ENCODE data around the gene BACE1-AS. TPM values are rescaled to one million over a fixed set of nuclear protein-coding genes. Genes with fewer than 3 reads are reported as not detected.

The BACE1-AS gene
- total RNA-seq, 1 experiment from 2014 or later: 3.6 TPM

DNA sequence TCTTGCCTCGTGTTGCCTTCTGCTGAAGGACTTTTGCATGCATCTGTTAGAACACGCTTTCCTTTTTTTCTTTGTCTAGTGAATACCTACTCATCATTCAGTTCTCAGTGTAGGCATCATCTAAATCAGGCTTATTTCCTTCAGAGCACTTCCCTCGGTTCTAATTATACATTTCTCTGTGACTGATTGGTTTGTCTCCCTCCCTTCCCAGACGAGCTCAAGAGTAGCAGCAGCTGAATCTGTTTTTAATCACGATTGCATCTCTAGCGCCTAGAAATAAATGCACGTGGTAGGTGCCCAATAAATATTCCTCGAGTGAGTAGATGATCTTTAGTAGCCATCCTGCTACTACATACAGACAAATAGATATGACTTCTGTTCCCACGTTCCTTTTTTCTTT lies 42.8 kb downstream of the BACE1-AS start:
- H3K36me3 ChIP-seq (ENCODE audit: low read depth, low read length): peaks cover 3% of the 10 kb centered on the region; the same call in 1 of the 2 replicates

DNA sequence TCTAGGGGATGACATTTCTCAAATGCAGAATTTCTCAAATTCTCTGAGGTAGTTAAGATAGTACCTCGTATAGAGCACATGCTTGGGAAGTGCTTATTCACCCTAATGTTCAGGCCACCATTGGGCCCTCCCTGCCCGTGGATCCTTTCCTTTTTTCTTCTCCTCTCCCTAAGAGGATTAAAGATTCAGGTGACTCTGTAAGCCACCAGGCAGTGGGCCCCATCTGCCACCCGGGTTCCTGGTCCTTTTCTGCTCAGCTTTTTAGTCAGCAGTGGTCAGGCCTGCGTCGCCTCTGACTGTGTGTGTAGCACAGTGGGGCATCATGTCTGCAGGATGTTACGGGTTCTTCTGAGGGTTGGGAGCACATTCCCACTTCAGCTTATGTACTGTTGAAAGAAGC lies 43.8 kb downstream of the BACE1-AS start:
- Histone ChIP-seq H3K27ac (ENCODE audit: low read length) (no peak overlapping the region), H3F3A (ENCODE audit: low read length, unreplicated experiment) (no peaks in the 10 kb centered on the region), H3K79me2 (ENCODE audit: low read length) (peaks cover 3% of the 10 kb centered on the region; the same call in 1 of the 2 replicates), H3K9ac (ENCODE audit: low read length) (no peak overlapping the region), H2AFZ (ENCODE audit: low read length) (no peak overlapping the region), H3K4me1 (ENCODE audit: insufficient read depth, low read length) (no peaks in the 10 kb centered on the region), H3K9me2 (replicated peaks; ENCODE audit: low read length) (no peaks in the 10 kb centered on the region), H3K9me3 (ENCODE audit: low read length) (no peaks in the 10 kb centered on the region), H3K4me3 (ENCODE audit: low read length) (no peak overlapping the region), H3K27me3 (ENCODE audit: low read length) (no peaks in the 10 kb centered on the region), H3K36me3 (ENCODE audit: low read depth, low read length) (peaks cover 3% of the 10 kb centered on the region; the same call in 1 of the 2 replicates), H3K4me2 (ENCODE audit: low read length) (no peak overlapping the region), H4K20me1 (ENCODE audit: low read length) (no peaks in the 10 kb centered on the region)
- POLR2A ChIA-PET (ENCODE audit: unreplicated experiment): no interaction called here
- intact Hi-C loops (cut with micrococcal nuclease): no loop called here
- ATAC-seq (no peak), DNase-seq (no peak)
- TF ChIP-seq EZH2 (IDR thresholded peaks at IDR 0.05; ENCODE audit: low read length, unreplicated experiment): no peak
- no peak for TF ChIP-seq EZH2phosphoT487 (IDR thresholded peaks at IDR 0.05; ENCODE audit: borderline replicate concordance, low read length)
- TF ChIP-seq, protein P1, sequence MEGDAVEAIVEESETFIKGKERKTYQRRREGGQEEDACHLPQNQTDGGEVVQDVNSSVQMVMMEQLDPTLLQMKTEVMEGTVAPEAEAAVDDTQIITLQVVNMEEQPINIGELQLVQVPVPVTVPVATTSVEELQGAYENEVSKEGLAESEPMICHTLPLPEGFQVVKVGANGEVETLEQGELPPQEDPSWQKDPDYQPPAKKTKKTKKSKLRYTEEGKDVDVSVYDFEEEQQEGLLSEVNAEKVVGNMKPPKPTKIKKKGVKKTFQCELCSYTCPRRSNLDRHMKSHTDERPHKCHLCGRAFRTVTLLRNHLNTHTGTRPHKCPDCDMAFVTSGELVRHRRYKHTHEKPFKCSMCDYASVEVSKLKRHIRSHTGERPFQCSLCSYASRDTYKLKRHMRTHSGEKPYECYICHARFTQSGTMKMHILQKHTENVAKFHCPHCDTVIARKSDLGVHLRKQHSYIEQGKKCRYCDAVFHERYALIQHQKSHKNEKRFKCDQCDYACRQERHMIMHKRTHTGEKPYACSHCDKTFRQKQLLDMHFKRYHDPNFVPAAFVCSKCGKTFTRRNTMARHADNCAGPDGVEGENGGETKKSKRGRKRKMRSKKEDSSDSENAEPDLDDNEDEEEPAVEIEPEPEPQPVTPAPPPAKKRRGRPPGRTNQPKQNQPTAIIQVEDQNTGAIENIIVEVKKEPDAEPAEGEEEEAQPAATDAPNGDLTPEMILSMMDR (conservative IDR thresholded peaks at IDR 0.05; ENCODE audit: low read depth, low read length): no peak
- BruUV-seq (replicated peaks): no TSS peak
- CTCF ChIA-PET: no interaction called here

More for the DNA sequence above, 42.8 kb downstream of the BACE1-AS start:
- intact Hi-C loops (cut with micrococcal nuclease): no loop called here
- no peaks in the 10 kb centered on the region for H3F3A ChIP-seq (ENCODE audit: low read length, unreplicated experiment)
- BruUV-seq (replicated peaks): no TSS peak
- H3K4me1 ChIP-seq (ENCODE audit: insufficient read depth, low read length): peaks cover 6% of the 10 kb centered on the region
- TF ChIP-seq, protein P1 (conservative IDR thresholded peaks at IDR 0.05; ENCODE audit: low read depth, low read length): no peak
- TF ChIP-seq EZH2 (IDR thresholded peaks at IDR 0.05; ENCODE audit: low read length, unreplicated experiment) (no peak), EZH2phosphoT487 (IDR thresholded peaks at IDR 0.05; ENCODE audit: borderline replicate concordance, low read length) (no peak)
- peaks cover 12% of the 10 kb centered on the region for H3K79me2 ChIP-seq (ENCODE audit: low read length)
- H3K9me2 ChIP-seq (replicated peaks; ENCODE audit: low read length): no peaks in the 10 kb centered on the region
- no peak overlapping the region for H3K4me2 ChIP-seq (ENCODE audit: low read length)
- ATAC-seq (no peak), DNase-seq (no peak)
- H3K4me3 ChIP-seq (ENCODE audit: low read length): no peak overlapping the region
- no peak overlapping the region for H2AFZ ChIP-seq (ENCODE audit: low read length)
- ChIA-PET CTCF (no interaction called here), POLR2A (ENCODE audit: unreplicated experiment) (no interaction called here)
- H4K20me1 ChIP-seq (ENCODE audit: low read length): no peaks in the 10 kb centered on the region
- no peak overlapping the region for H3K9ac ChIP-seq (ENCODE audit: low read length)
- H3K27me3 ChIP-seq (ENCODE audit: low read length): no peaks in the 10 kb centered on the region
- no peak overlapping the region for H3K27ac ChIP-seq (ENCODE audit: low read length)
- no peaks in the 10 kb centered on the region for H3K9me3 ChIP-seq (ENCODE audit: low read length)

DNA sequence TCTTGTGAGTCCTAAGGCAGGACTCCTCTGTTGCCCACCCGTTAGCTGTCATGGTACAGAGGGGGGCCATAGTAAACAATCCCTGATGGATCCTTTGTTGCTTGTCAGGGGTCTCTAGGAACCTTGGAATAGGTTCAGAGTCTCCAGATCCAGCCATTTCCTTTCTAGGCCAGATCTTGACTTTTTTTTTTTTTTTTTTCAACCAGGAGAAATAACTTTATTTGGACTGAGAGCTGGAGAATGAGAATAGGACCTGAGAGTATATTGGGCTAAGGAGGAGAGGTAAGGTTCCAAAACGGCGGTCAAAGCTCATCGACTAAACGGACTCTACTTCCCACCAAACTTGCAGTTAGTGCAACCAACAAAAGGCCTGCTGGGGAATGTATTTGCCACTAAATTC lies 44.3 kb downstream of the BACE1-AS start:
- Histone ChIP-seq H3K4me1 (ENCODE audit: insufficient read depth, low read length) (no peaks in the 10 kb centered on the region), H3K9me2 (replicated peaks; ENCODE audit: low read length) (no peaks in the 10 kb centered on the region), H3K9me3 (ENCODE audit: low read length) (no peaks in the 10 kb centered on the region), H3K79me2 (ENCODE audit: low read length) (no peaks in the 10 kb centered on the region; the same call in 1 of the 2 replicates), H3K9ac (ENCODE audit: low read length) (no peak overlapping the region), H3K27me3 (ENCODE audit: low read length) (no peaks in the 10 kb centered on the region), H4K20me1 (ENCODE audit: low read length) (no peaks in the 10 kb centered on the region), H3K4me3 (ENCODE audit: low read length) (no peak overlapping the region), H3K36me3 (ENCODE audit: low read depth, low read length) (peaks cover 3% of the 10 kb centered on the region; the same call in 1 of the 2 replicates), H3K4me2 (ENCODE audit: low read length) (no peak overlapping the region), H3F3A (ENCODE audit: low read length, unreplicated experiment) (no peaks in the 10 kb centered on the region), H3K27ac (ENCODE audit: low read length) (no peak overlapping the region), H2AFZ (ENCODE audit: low read length) (no peak overlapping the region)
- CTCF ChIA-PET: no interaction called here
- intact Hi-C loops (cut with micrococcal nuclease): no loop called here
- no peak for DNase-seq
- ATAC-seq: no peak
- POLR2A ChIA-PET (ENCODE audit: unreplicated experiment): no interaction called here
- BruUV-seq (replicated peaks): no TSS peak
- TF ChIP-seq EZH2 (IDR thresholded peaks at IDR 0.05; ENCODE audit: low read length, unreplicated experiment) (no peak), EZH2phosphoT487 (IDR thresholded peaks at IDR 0.05; ENCODE audit: borderline replicate concordance, low read length) (no peak)
- TF ChIP-seq, protein P1 (conservative IDR thresholded peaks at IDR 0.05; ENCODE audit: low read depth, low read length): no peak
